GM23338 (cell line): ENCODE results near the gene RELN. TPM values are rescaled to one million over a fixed set of nuclear protein-coding genes. Genes with fewer than 3 reads are reported as not detected.

Experiments
- ATAC-seq: fragments of 200-7000 bp; cut with Tn5 transposase; 3 replicates; pipeline ENCODE4 v1.9.1; 2020
- DNase-seq: peaks from one replicate; pipeline ENCODE4 v3.0.0-alpha.2; 2015; ENCODE audit warnings: low spot score
- H2AFZ ChIP-seq: fragments of 200-600 bp; sonication (generic); 2 replicates; pipeline ENCODE4 v1.8.0; 2016; ENCODE audit warnings: antibody characterized with exemption, mild to moderate bottlenecking, moderate library complexity
- H3F3A ChIP-seq: fragments of 200-600 bp; sonication (generic); replicated peaks from 2 replicates; pipeline ENCODE4 v1.8.0; 2017; ENCODE audit warnings: antibody characterized with exemption, mixed run types, low read depth
- H3K27ac ChIP-seq: fragments of 200-600 bp; sonication (generic); 2 replicates; pipeline ENCODE4 v1.6.1; 2016; ENCODE audit warnings: low read depth
- H3K27me3 ChIP-seq: fragments of 200-600 bp; sonication (generic); 2 replicates; pipeline ENCODE4 v1.8.0; 2016; ENCODE audit warnings: mild to moderate bottlenecking, mixed run types, moderate library complexity; ENCODE audit not compliant: insufficient read depth
- H3K36me3 ChIP-seq: fragments of 200-600 bp; sonication (generic); 2 replicates; pipeline ENCODE4 v1.8.0; 2016; ENCODE audit warnings: mild to moderate bottlenecking; ENCODE audit not compliant: insufficient read depth
- H3K4me1 ChIP-seq: fragments of 200-600 bp; sonication (generic); 2 replicates; pipeline ENCODE4 v1.8.0; 2016; ENCODE audit warnings: mild to moderate bottlenecking, moderate library complexity; ENCODE audit not compliant: insufficient read depth
- H3K4me2 ChIP-seq: fragments of 200-600 bp; sonication (generic); 2 replicates; pipeline ENCODE4 v1.7.1; 2017; ENCODE audit warnings: mixed run types
- H3K4me3 ChIP-seq: fragments of 200-600 bp; sonication (generic); 2 replicates; pipeline ENCODE4 v1.6.1; 2016; ENCODE audit warnings: mixed run types
- H3K79me2 ChIP-seq: fragments of 200-600 bp; sonication (generic); replicated peaks from 2 replicates; pipeline ENCODE4 v1.8.0; 2017; ENCODE audit warnings: mild to moderate bottlenecking; ENCODE audit not compliant: insufficient read depth
- H3K9me2 ChIP-seq: fragments of 200-600 bp; sonication (generic); 2 replicates; pipeline ENCODE4 v1.8.0; 2017; ENCODE audit not compliant: insufficient read depth
- H4K20me1 ChIP-seq: fragments of 200-600 bp; sonication (generic); replicated peaks from 2 replicates; pipeline ENCODE4 v1.8.0; 2017; ENCODE audit warnings: mild to moderate bottlenecking; ENCODE audit not compliant: insufficient read depth
- H3K27ac Mint-ChIP-seq: 2 replicates; pipeline ENCODE4 v1.8.0; 2020; ENCODE audit warnings: inconsistent platforms, mild to moderate bottlenecking, moderate library complexity, mixed read lengths
- H3K27me3 Mint-ChIP-seq: 3 replicates; pipeline ENCODE4 v1.8.0; 2022; ENCODE audit warnings: low read depth, mild to moderate bottlenecking, moderate library complexity, mixed read lengths, inconsistent platforms; ENCODE audit not compliant: insufficient read depth, poor library complexity
- H3K36me3 Mint-ChIP-seq: 3 replicates; pipeline ENCODE4 v1.8.0; 2021; ENCODE audit warnings: low read depth, mild to moderate bottlenecking, inconsistent platforms, moderate library complexity, mixed read lengths
- H3K4me1 Mint-ChIP-seq: 3 replicates; pipeline ENCODE4 v1.8.0; 2020; ENCODE audit warnings: mild to moderate bottlenecking, inconsistent platforms, mixed read lengths
- H3K4me3 Mint-ChIP-seq: 3 replicates; pipeline ENCODE4 v1.8.0; 2021; ENCODE audit warnings: moderate library complexity, mild to moderate bottlenecking, inconsistent platforms, mixed read lengths
- H3K9me3 Mint-ChIP-seq: 3 replicates; pipeline ENCODE4 v1.8.0; 2020; ENCODE audit warnings: moderate library complexity, mild to moderate bottlenecking, inconsistent platforms, mixed read lengths
- CREB1 ChIP-seq: fragments of 250-450 bp; sonication (Bioruptor Pico); IDR thresholded peaks from 2 replicates; pipeline ENCODE4 v1.5.0; 2020; ENCODE audit warnings: low read depth, mild to moderate bottlenecking, moderate library complexity
- CTCF ChIP-seq, 2 experiments: fragments of 200-600 bp in 1 of 2; sonication (generic) in 1 of 2; conservative IDR thresholded peaks; 2 replicates each; pipeline versions ENCODE4 v1.5.1 to v1.6.1; 2016 to 2017; ENCODE audit warnings: antibody characterized with exemption in 2 of 2, low read depth in 2 of 2, mild to moderate bottlenecking in 2 of 2, moderate library complexity in 1 of 2
- ETS1 ChIP-seq: IDR thresholded peaks from 2 replicates; pipeline ENCODE4 v1.6.1; 2016; ENCODE audit warnings: antibody characterized with exemption
- POLR2AphosphoS5 ChIP-seq: IDR thresholded peaks from 2 replicates; pipeline ENCODE4 v1.6.1; 2016; ENCODE audit warnings: antibody characterized with exemption, low read depth
- STAT1 ChIP-seq: IDR thresholded peaks from one replicate; pipeline ENCODE4 v1.6.1; 2016; ENCODE audit warnings: antibody characterized with exemption; ENCODE audit not compliant: unreplicated experiment
- ZNF114 ChIP-seq: fragments of 250-450 bp; sonication (Bioruptor Pico); IDR thresholded peaks from 2 replicates; pipeline ENCODE4 v1.5.0; 2020; ENCODE audit warnings: mild to moderate bottlenecking, moderate library complexity
- polyA plus RNA-seq: library from polyadenylated mRNA; unstranded; fragments of >200 nt; fragmentation: Nextera tagmentation; extraction: Ambion mirVana; gene quantifications from 2 replicates; pipeline ENCODE4 v1.2.1, GENCODE V29; 2016
- total RNA-seq: library from RNA; depleted of rRNA; stranded (reverse); fragments of >200 nt; shearing (Covaris generic); gene quantifications from 2 replicates; pipeline ENCODE4 v1.2.3, GENCODE V29; 2014
- TF ChIP-seq, protein P1 (sequence below): fragments of 250-450 bp; sonication (Bioruptor Pico); IDR thresholded peaks from 2 replicates; pipeline ENCODE4 v1.5.0; 2020; ENCODE audit warnings: mild to moderate bottlenecking, moderate library complexity

The RELN gene
- total and polyA plus RNA-seq, 2 experiments from 2014 or later: 0.10 to 0.76 TPM

GRCh38 chr7:103437623-103438022 is 551.8 kb downstream of the RELN start:
- no peak for DNase-seq
- H2AFZ ChIP-seq: no peak overlapping the region
- H3K27me3 Mint-ChIP-seq: peaks cover 5% of the 10 kb centered on the region

GRCh38 chr7:103432712-103433111 is 556.7 kb downstream of the RELN start:
- ATAC-seq (no peak), DNase-seq (no peak)
- H3K9me3 Mint-ChIP-seq: no peaks in the 10 kb centered on the region
- Histone ChIP-seq H3K36me3 (no peaks in the 10 kb centered on the region), H3F3A (no peaks in the 10 kb centered on the region), H3K27me3 (no peaks in the 10 kb centered on the region), H3K4me1 (no peaks in the 10 kb centered on the region), H3K79me2 (no peaks in the 10 kb centered on the region), H4K20me1 (no peaks in the 10 kb centered on the region), H3K27ac (no peak overlapping the region), H3K9me2 (no peaks in the 10 kb centered on the region), H3K4me2 (no peak overlapping the region), H3K4me3 (no peak overlapping the region), H2AFZ (no peak overlapping the region)
- H3K36me3 Mint-ChIP-seq: no peaks in the 10 kb centered on the region
- H3K4me3 Mint-ChIP-seq: no peak overlapping the region
- no peaks in the 10 kb centered on the region for H3K4me1 Mint-ChIP-seq
- no peaks in the 10 kb centered on the region for H3K27me3 Mint-ChIP-seq
- H3K27ac Mint-ChIP-seq: no peak overlapping the region
- no peak for TF ChIP-seq ZNF114 (CRISPR knock-in tag)
- TF ChIP-seq CREB1 (CRISPR knock-in tag): no peak
- TF ChIP-seq, protein P1, sequence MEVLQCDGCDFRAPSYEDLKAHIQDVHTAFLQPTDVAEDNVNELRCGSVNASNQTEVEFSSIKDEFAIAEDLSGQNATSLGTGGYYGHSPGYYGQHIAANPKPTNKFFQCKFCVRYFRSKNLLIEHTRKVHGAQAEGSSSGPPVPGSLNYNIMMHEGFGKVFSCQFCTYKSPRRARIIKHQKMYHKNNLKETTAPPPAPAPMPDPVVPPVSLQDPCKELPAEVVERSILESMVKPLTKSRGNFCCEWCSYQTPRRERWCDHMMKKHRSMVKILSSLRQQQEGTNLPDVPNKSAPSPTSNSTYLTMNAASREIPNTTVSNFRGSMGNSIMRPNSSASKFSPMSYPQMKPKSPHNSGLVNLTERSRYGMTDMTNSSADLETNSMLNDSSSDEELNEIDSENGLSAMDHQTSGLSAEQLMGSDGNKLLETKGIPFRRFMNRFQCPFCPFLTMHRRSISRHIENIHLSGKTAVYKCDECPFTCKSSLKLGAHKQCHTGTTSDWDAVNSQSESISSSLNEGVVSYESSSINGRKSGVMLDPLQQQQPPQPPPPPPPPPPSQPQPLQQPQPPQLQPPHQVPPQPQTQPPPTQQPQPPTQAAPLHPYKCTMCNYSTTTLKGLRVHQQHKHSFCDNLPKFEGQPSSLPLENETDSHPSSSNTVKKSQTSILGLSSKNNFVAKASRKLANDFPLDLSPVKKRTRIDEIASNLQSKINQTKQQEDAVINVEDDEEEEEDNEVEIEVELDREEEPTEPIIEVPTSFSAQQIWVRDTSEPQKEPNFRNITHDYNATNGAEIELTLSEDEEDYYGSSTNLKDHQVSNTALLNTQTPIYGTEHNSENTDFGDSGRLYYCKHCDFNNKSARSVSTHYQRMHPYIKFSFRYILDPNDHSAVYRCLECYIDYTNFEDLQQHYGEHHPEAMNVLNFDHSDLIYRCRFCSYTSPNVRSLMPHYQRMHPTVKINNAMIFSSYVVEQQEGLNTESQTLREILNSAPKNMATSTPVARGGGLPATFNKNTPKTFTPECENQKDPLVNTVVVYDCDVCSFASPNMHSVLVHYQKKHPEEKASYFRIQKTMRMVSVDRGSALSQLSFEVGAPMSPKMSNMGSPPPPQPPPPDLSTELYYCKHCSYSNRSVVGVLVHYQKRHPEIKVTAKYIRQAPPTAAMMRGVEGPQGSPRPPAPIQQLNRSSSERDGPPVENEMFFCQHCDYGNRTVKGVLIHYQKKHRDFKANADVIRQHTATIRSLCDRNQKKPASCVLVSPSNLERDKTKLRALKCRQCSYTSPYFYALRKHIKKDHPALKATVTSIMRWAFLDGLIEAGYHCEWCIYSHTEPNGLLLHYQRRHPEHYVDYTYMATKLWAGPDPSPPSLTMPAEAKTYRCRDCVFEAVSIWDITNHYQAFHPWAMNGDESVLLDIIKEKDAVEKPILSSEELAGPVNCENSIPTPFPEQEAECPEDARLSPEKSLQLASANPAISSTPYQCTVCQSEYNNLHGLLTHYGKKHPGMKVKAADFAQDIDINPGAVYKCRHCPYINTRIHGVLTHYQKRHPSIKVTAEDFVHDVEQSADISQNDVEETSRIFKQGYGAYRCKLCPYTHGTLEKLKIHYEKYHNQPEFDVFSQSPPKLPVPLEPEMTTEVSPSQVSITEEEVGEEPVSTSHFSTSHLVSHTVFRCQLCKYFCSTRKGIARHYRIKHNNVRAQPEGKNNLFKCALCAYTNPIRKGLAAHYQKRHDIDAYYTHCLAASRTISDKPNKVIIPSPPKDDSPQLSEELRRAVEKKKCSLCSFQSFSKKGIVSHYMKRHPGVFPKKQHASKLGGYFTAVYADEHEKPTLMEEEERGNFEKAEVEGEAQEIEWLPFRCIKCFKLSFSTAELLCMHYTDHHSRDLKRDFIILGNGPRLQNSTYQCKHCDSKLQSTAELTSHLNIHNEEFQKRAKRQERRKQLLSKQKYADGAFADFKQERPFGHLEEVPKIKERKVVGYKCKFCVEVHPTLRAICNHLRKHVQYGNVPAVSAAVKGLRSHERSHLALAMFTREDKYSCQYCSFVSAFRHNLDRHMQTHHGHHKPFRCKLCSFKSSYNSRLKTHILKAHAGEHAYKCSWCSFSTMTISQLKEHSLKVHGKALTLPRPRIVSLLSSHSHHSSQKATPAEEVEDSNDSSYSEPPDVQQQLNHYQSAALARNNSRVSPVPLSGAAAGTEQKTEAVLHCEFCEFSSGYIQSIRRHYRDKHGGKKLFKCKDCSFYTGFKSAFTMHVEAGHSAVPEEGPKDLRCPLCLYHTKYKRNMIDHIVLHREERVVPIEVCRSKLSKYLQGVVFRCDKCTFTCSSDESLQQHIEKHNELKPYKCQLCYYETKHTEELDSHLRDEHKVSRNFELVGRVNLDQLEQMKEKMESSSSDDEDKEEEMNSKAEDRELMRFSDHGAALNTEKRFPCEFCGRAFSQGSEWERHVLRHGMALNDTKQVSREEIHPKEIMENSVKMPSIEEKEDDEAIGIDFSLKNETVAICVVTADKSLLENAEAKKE (CRISPR knock-in tag): no peak
- TF ChIP-seq POLR2AphosphoS5: no peak
- TF ChIP-seq STAT1: no peak

More at GRCh38 chr7:103437623-103438022, 551.8 kb downstream of the RELN start:
- peaks cover under 1% of the 10 kb centered on the region; the same call in 1 of the 2 replicates for H3K27me3 ChIP-seq
- no peaks in the 10 kb centered on the region for H4K20me1 ChIP-seq
- no peaks in the 10 kb centered on the region for H3K4me1 Mint-ChIP-seq
- no peak for ATAC-seq
- TF ChIP-seq ETS1: no peak
- no peak for TF ChIP-seq STAT1
- no peak for TF ChIP-seq CTCF (conservative IDR thresholded peaks at IDR 0.05; ENCODE audit: low read depth in 2 of 2)
- no peak overlapping the region for H3K4me3 ChIP-seq
- no peak overlapping the region for H3K4me3 Mint-ChIP-seq
- H3K4me1 ChIP-seq: no peaks in the 10 kb centered on the region
- no peaks in the 10 kb centered on the region for H3K79me2 ChIP-seq
- H3K27ac ChIP-seq: no peak overlapping the region
- no peaks in the 10 kb centered on the region for H3K9me3 Mint-ChIP-seq
- no peaks in the 10 kb centered on the region for H3K36me3 ChIP-seq
- H3F3A ChIP-seq: no peaks in the 10 kb centered on the region
- H3K27ac Mint-ChIP-seq: no peak overlapping the region
- no peaks in the 10 kb centered on the region for H3K9me2 ChIP-seq
- H3K4me2 ChIP-seq: no peak overlapping the region
- H3K36me3 Mint-ChIP-seq: no peaks in the 10 kb centered on the region
